ENCODE results near the gene PDIA4.

The PDIA4 gene

GRCh38 chr7:148963583-148964482 lies 64.5 kb downstream of the PDIA4 start:
- no peak for DNase-seq

DNA sequence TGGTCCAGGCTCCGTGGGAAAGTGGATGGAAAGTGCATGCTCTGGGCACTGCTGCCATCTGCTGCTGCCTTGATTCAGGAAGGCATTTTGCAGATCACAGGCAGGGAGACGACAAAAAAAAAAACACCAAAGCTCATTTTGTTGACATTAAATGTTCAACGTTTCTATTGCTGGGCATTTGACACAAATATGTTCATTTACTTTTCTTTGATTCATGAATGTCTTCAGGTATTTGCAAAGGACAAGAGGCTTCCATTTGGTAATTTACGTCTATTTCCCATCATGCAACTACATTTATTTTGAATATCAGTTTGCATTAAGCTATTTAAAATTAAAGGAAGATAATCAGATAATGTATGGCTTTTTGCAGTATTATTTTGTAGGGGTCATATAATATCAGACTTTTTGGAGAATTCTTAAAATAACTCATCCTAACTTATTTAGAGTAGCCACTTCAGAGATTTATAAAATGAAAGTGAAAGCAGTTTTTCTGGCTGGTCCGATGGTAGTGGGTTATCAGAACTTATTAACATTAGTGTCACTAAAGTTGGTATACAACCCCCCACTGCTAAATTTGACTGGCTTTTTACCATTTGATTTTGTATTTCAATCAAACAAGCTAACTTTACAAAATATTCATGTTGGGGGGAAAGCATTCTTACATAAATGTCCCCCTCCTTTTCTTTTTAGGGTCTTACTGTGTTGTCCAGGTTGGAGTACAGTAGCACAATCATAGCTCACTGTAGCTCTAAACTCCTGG lies 65.3 kb downstream of the PDIA4 start:
- peak; percentile 76 for DNase-seq

DNA sequence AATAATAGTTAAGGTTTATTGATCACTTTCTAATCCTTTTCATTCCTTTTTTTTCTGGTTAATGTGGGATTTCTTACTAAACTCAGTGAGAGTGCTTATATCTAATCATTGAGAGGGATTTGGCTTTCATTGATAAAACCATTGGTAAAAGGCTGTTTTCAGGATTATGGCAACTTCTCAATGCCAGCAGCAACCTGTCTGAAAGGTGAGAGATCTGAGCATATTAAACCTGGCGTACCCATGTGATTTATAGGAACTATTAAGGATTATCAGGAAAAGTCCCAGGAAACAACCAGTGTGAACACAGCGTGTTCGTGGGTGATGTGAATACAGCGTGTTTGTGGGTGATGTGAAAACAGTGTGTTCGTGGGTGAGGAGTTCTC lies 65.9 kb downstream of the PDIA4 start:
- DNase-seq: no peak

DNA sequence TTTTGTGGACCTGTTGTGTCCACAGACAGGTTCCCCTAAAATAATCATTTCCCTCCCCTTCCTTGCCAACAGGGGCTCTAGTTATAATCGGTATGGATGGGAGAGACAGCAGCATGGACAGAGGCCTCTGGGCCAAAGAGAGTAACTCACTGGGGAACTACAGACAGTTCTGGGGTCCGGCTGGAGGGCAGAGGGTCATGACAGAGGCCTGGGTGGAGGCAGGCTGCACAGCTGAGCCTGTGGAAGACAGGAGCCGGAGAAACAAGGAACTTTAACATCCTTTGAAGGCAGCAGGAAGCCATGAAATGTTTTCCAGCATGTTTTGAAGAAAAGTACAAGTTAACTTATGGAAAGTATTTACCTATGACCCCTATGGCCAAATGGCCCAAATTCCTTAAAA lies 68.6 kb downstream of the PDIA4 start:
- DNase-seq: no peak

DNA sequence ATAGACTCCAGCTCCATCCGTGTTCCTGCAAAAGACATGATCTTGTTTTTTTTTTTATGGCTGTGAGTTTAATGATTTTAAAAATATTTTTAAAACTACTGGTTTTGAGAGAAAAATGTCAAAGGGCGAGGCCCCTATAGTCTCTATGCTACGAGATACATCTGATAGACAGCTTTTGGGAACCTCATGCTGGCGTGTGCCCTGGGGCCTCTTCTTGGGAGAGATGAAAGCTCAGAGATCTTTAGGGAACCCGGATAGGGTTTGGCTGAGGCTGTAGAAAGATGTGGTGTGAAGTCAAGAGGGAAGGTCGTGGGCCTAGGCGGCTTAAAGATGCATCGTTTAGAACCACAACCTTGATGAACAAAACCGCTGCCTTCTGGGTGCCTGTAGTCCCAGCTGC lies 70.2 kb downstream of the PDIA4 start:
- DNase-seq: no peak

DNA sequence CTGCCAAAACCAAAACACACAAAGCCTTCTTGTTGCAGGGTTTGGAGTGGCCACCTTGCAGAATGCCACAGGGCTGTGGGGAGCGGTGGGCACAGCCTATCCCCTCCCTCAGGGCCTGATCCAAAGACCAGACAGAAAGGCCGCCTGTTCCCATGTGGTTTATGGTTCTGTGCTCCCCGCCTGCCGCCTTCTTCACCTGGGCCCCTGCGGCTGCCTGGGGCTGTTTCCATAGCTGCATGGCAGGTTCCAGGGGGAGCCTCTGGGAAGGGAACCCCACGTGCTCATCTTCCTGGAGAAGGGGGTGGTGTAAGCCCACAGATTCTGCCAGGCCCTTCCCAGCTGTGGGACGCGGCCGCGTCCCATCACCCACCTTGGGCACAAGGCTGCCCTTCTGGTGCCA lies 73.5 kb downstream of the PDIA4 start:
- DNase-seq: no peak

DNA sequence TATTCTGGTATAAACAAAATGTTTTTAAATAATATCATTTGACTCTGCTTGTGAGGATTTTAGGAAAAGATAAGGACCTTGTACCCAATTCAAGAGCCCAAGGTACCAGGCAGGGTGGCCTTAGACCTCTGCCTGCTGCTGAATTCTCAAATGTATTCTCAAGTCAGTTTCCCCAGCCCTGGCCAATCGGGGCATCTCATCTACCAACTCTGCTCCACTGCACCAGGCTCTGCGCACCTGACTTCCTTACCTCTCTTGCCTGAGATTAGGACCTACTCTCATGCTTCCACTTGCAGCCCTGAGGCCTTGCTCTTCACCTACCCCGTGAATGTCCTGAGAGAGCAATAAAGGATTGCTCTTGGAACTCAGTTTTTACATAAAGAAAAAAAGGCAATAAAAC lies 74.6 kb downstream of the PDIA4 start:
- DNase-seq: no peak

Data from CD4-positive, alpha-beta T cell treated with Interleukin-6 for 4 hours (primary cell).